Mesothelial cell of epicardium (in vitro differentiated cells): ENCODE measurements around the gene NEK6. TPM values are rescaled to one million over a fixed set of nuclear protein-coding genes. Genes with fewer than 3 reads are reported as not detected.

Source experiments
- DNase-seq, 2 experiments: peaks; one replicate each; pipeline ENCODE4 v3.0.0; 2021; ENCODE audit warnings: low spot score in 2 of 2; ENCODE audit not compliant: unreplicated experiment in 2 of 2
- H3K27ac Mint-ChIP-seq: 2 replicates; pipeline ENCODE4 v1.8.0; 2021; ENCODE audit warnings: mixed read lengths
- H3K27me3 Mint-ChIP-seq: 2 replicates; pipeline ENCODE4 v1.8.0; 2021; ENCODE audit warnings: low read depth, mixed read lengths
- H3K36me3 Mint-ChIP-seq: 2 replicates; pipeline ENCODE4 v1.8.0; 2021; ENCODE audit warnings: mixed read lengths
- H3K4me1 Mint-ChIP-seq: 2 replicates; pipeline ENCODE4 v1.8.0; 2021; ENCODE audit warnings: mixed read lengths
- H3K4me3 Mint-ChIP-seq: 2 replicates; pipeline ENCODE4 v1.8.0; 2021; ENCODE audit warnings: mild to moderate bottlenecking, moderate library complexity, mixed read lengths
- H3K9me3 Mint-ChIP-seq: 2 replicates; pipeline ENCODE4 v1.8.0; 2021; ENCODE audit warnings: mixed read lengths
- total RNA-seq: library from RNA; stranded (reverse); gene quantifications from 3 replicates; pipeline ENCODE4 v1.2.1, GENCODE V29; 2021
- TF ChIP-seq, protein P1 (sequence below): fragments of 200-600 bp; sonication (generic); IDR thresholded peaks from one replicate; pipeline ENCODE4 v1.5.0; 2021; ENCODE audit warnings: antibody characterized with exemption; ENCODE audit not compliant: unreplicated experiment

NEK6 gene
- total RNA-seq, 1 donor from 2014 or later: 42.9 TPM

DNA sequence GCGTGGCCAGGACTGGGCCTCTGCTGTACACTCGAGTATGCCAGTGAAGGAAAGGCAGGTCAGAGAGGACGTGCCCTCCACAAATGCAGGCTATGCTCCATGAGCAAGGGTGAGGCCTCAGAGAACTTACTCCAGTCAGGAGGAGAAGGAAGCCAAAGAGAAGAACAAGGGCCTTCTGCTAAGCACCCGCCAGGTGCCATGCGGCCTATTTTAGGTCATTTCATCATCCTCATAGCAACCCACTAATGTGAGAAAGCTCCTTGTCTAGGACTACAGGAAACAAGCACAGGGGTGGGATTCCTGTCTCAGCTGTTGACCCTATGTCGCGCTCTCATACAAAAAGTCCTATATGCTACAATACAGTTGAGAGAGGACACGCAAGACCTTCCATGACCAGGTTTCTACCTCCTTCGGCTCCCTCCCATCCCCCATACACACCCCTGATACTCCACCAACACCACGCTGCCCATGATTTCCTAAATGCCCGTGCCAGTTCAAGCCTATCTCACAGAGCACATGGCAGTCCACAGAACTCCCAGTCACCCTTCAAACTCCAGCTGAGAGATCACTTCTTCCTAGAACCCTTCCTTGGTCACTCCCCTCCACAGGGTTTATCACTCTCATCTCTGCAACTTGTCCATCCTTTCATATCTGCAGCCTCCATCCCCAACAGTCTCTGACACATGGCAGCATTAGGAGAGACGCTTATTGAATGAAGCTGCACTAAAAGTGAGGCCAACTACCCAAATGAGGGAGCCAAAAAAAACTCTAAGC, 130.7 kb downstream of the NEK6 start:
- no peak for DNase-seq
- no peak overlapping the region for H3K27ac Mint-ChIP-seq
- peaks cover 13% of the 10 kb centered on the region for H3K4me1 Mint-ChIP-seq
- no peaks in the 10 kb centered on the region for H3K27me3 Mint-ChIP-seq
- TF ChIP-seq, protein P1, sequence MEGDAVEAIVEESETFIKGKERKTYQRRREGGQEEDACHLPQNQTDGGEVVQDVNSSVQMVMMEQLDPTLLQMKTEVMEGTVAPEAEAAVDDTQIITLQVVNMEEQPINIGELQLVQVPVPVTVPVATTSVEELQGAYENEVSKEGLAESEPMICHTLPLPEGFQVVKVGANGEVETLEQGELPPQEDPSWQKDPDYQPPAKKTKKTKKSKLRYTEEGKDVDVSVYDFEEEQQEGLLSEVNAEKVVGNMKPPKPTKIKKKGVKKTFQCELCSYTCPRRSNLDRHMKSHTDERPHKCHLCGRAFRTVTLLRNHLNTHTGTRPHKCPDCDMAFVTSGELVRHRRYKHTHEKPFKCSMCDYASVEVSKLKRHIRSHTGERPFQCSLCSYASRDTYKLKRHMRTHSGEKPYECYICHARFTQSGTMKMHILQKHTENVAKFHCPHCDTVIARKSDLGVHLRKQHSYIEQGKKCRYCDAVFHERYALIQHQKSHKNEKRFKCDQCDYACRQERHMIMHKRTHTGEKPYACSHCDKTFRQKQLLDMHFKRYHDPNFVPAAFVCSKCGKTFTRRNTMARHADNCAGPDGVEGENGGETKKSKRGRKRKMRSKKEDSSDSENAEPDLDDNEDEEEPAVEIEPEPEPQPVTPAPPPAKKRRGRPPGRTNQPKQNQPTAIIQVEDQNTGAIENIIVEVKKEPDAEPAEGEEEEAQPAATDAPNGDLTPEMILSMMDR: no peak
- no peaks in the 10 kb centered on the region for H3K9me3 Mint-ChIP-seq
- H3K36me3 Mint-ChIP-seq: peaks cover 6% of the 10 kb centered on the region
- no peak overlapping the region for H3K4me3 Mint-ChIP-seq

DNA sequence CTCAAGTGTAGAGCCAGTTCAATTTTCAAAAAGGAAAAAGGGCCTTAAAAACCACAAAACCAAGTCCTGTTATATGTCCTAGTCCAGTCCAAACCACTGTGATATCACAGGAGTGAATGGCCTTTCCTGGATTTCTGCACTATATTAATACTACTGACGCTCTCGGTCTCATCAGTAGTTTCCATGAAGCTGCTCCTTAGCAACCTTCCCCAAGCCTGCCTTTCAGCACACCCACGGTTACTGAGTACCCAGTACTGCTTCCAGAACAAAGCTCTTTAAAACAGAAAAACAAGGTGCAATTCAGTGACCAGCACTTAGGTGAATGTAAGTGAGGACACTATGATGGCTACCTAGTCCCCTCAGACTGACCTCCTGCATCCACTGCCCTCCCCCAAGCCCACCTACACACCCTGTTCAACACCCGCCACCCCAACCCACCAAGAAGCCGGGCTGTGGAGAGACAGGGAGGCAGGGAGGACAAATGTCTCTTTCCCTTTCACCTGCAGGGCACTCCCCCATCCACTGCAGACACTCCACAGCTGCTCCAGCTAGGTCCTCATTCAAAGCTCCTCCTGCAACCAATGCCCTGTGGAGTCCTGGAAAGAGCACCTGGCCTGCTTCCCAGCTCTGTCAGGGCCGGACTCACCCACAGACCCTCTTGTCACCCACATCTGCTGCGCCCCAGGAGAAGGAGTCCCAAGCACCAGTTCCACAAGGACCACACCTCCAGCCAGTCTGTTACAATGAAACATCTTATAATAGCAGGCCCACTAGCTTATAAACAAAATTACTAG, 131.6 kb downstream of the NEK6 start:
- H3K27ac Mint-ChIP-seq: no peak overlapping the region
- TF ChIP-seq, protein P1: no peak
- no peaks in the 10 kb centered on the region for H3K27me3 Mint-ChIP-seq
- H3K4me1 Mint-ChIP-seq: peaks cover 13% of the 10 kb centered on the region
- H3K36me3 Mint-ChIP-seq: peaks cover 3% of the 10 kb centered on the region
- no peak for DNase-seq
- no peaks in the 10 kb centered on the region for H3K9me3 Mint-ChIP-seq
- H3K4me3 Mint-ChIP-seq: no peak overlapping the region

DNA sequence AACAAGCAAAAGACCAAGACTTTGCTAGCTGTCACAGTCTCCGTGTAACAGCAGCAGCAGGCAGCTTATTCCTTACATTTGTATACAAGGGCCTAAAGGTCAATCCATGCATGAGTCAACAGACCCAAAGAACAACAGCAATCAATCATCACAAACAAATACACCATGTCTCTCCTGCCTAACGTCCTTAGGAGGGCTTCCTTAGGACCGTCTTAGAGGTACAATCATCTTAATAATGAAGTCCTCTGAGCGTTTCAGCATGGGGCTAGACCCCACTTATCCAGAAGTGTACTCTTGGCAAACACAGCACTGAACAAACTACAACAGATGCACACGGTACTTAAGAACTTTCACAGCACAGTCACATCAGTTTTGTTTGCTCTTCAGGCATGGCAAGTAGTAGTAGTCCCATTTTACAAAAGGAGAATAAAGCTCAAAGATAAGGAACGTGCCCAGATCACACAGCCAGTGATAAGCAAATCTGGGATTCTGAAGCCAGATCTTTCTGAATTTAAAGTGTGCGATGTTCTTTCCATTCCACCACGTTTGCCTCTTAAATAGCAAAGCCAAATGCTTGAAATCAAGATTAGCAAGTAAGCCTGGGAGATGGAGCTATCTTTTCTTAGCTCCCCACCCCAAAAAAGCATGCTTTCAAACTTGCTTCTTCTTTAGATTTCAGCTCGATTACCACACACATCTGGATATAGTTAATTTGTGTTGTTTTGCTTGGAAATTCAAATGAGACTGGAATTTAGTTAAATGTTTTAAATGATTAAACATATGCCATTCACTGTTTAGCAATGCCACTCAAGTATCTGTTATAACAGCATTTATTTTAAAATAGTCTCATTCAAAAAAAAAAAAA, 133.3 kb downstream of the NEK6 start:
- Mint-ChIP-seq H3K4me1 (peaks cover 13% of the 10 kb centered on the region), H3K27me3 (no peaks in the 10 kb centered on the region), H3K27ac (no peak overlapping the region), H3K36me3 (peaks cover 3% of the 10 kb centered on the region), H3K4me3 (no peak overlapping the region), H3K9me3 (no peaks in the 10 kb centered on the region)
- DNase-seq: no peak
- TF ChIP-seq, protein P1: no peak

DNA sequence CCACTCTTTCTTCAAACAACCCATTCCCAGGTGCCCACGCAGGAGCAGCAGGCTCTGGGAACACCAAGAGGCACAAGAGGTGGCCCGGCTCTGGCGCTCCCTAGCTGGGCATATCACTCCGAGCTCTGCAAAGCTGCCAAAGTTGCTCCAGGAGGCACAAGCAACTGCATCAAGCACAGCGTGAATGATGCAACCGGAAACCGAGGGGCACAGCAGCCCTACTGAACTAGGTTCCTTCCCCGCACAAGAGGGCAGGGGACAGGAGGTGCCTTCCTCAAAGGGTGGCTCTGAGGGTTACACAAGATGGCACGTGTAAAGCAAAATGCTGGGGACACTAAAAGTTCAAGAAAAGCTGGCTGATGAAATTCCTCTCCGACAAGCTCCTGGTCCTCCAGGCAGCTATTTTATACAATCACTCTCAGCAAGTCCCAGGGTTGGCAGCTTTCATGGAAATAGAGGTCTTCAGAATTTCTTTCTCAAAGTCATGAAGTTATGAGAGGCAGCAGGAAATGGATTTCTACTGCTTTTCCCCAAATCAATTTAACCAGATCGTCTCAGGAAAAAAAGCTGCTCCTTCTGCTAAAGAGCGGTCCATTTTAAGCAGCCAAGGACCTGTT, 134.6 kb downstream of the NEK6 start:
- TF ChIP-seq, protein P1: no peak
- Mint-ChIP-seq H3K4me3 (no peak overlapping the region), H3K27me3 (no peaks in the 10 kb centered on the region), H3K9me3 (no peaks in the 10 kb centered on the region), H3K4me1 (peaks cover 13% of the 10 kb centered on the region), H3K36me3 (peaks cover 3% of the 10 kb centered on the region), H3K27ac (no peak overlapping the region)
- DNase-seq: no peak

DNA sequence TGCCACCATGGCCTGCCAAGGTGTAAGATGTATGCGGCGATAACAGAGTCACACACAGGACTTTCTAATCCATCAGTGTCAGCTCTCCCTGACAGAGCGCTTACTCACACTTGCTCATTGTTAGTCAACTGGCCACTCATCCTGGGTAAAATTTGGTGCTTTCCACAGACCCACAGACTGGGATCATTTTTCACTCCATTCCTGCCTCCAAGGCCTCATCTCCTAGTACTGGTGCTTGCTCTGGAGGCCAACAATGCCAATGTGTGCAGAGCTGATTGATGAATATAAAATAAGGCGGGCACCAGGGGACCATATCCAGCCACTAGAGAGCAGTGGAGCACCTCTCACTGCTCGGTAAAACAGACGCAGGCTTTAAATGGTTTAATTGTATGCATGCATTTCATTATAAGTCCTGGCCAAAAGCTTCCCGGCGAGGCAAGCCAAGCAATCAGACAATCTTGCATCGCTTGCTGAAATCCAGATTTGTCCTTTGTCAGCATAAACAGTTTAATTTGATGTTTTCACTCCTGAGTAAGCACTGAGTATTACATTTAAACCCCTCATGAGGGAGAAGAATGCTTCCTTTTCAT, 135.2 kb downstream of the NEK6 start:
- Mint-ChIP-seq H3K4me3 (no peak overlapping the region), H3K27me3 (no peaks in the 10 kb centered on the region), H3K27ac (no peak overlapping the region), H3K9me3 (no peaks in the 10 kb centered on the region), H3K4me1 (peaks cover 13% of the 10 kb centered on the region), H3K36me3 (peaks cover 3% of the 10 kb centered on the region)
- TF ChIP-seq, protein P1: no peak
- DNase-seq: no peak
